Measurements from ENCODE around the gene SPC24. TPM values are rescaled to one million over a fixed set of nuclear protein-coding genes. Genes with fewer than 3 reads are reported as not detected.
"Not testable (repeated sequence)": the region's sequence is repeated elsewhere in the genome, so short reads cannot be mapped to it uniquely, and the experiment has no call there.

Gene SPC24
- total RNA-seq, 1 donor from 2014 or later, result 0.98 TPM

- no peak overlapping the region for H3K27ac Mint-ChIP-seq
- intact Hi-C loops (cut with micrococcal nuclease), result no loop called here
- H3K36me3 Mint-ChIP-seq (ENCODE audit: low read depth), result peaks cover 16% of the 10 kb centered on the region
Measured at GRCh38 chr19:11101057-11101456, 54.5 kb downstream of the SPC24 start.

DNA sequence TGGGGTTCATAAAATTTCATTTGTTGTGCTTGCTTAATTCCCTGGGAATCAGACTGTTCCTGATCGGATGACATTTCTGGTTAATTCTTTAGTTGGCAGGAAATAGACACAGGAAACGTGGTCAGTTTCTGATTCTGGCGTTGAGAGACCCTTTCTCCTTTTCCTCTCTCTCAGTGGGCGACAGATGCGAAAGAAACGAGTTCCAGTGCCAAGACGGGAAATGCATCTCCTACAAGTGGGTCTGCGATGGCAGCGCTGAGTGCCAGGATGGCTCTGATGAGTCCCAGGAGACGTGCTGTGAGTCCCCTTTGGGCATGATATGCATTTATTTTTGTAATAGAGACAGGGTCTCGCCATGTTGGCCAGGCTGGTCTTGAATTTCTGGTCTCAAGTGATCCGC lies 55.5 kb downstream of the SPC24 start:
- H3K4me3 Mint-ChIP-seq, result no peak overlapping the region
- intact Hi-C loops (cut with micrococcal nuclease), result no loop called here
- POLR2A ChIA-PET, result no interaction called here

More at GRCh38 chr19:11101057-11101456, 54.5 kb downstream of the SPC24 start:
- peaks cover 6% of the 10 kb centered on the region for H3K4me1 Mint-ChIP-seq
- TF ChIP-seq, protein P1, sequence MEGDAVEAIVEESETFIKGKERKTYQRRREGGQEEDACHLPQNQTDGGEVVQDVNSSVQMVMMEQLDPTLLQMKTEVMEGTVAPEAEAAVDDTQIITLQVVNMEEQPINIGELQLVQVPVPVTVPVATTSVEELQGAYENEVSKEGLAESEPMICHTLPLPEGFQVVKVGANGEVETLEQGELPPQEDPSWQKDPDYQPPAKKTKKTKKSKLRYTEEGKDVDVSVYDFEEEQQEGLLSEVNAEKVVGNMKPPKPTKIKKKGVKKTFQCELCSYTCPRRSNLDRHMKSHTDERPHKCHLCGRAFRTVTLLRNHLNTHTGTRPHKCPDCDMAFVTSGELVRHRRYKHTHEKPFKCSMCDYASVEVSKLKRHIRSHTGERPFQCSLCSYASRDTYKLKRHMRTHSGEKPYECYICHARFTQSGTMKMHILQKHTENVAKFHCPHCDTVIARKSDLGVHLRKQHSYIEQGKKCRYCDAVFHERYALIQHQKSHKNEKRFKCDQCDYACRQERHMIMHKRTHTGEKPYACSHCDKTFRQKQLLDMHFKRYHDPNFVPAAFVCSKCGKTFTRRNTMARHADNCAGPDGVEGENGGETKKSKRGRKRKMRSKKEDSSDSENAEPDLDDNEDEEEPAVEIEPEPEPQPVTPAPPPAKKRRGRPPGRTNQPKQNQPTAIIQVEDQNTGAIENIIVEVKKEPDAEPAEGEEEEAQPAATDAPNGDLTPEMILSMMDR (IDR thresholded peaks at IDR 0.05), result no peak
- peaks cover 18% of the 10 kb centered on the region for H3K27me3 Mint-ChIP-seq
- no peak for DNase-seq
- ChIA-PET POLR2A (interaction anchor here (0.5 kb wide), 1 partner anchor 653 kb away, joined by 3 read pairs; no protein-coding TSS in a partner anchor), CTCF (no interaction called here)
- no peak overlapping the region for H3K4me3 Mint-ChIP-seq
- peaks cover 5% of the 10 kb centered on the region for H3K9me3 Mint-ChIP-seq
- no peak for ATAC-seq (ENCODE audit: low read depth)

GRCh38 chr19:11098861-11099260 lies 56.7 kb downstream of the SPC24 start:
- ChIA-PET POLR2A (no interaction called here), CTCF (no interaction called here)
- Mint-ChIP-seq H3K27me3 (peaks cover 16% of the 10 kb centered on the region), H3K36me3 (ENCODE audit: low read depth) (peaks cover 17% of the 10 kb centered on the region), H3K27ac (no peak overlapping the region), H3K9me3 (peaks cover 5% of the 10 kb centered on the region), H3K4me1 (peaks cover 24% of the 10 kb centered on the region), H3K4me3 (no peak overlapping the region)
- no peak for DNase-seq
- intact Hi-C loops (cut with micrococcal nuclease), result loop anchor here (10.0 kb wide), 1 partner anchor 864 kb away; the partner anchor contains the start of gene S1PR2
- no peak for ATAC-seq (ENCODE audit: low read depth)
- TF ChIP-seq, protein P1 (IDR thresholded peaks at IDR 0.05), result no peak

More for the DNA sequence above, 55.5 kb downstream of the SPC24 start:
- Mint-ChIP-seq H3K4me1 (peaks cover 16% of the 10 kb centered on the region), H3K27me3 (peaks cover 18% of the 10 kb centered on the region), H3K36me3 (ENCODE audit: low read depth) (peaks cover 16% of the 10 kb centered on the region), H3K9me3 (peaks cover 5% of the 10 kb centered on the region), H3K27ac (no peak overlapping the region)
- DNase-seq, result no peak
- CTCF ChIA-PET, result no interaction called here
- TF ChIP-seq, protein P1 (IDR thresholded peaks at IDR 0.05), result no peak
- ATAC-seq (ENCODE audit: low read depth), result no peak

DNA sequence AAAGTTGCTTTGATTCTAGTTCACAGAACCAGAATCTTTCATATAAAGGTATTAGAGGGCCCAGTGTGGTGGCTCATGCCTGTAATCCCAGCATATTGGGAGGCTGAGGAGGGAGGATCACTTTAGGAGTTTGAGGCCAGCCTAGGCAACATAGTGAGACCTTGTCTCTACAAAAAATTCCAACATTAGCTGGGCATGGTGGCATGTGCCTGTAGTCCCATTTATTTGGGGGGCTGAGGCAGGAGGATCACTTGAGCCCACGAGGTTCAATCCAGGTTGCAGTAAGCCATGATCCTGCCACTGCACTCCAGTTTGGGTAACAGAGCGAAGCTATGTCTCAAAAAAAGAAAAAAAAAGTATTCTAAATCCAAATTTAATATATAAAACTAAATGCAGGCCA lies 57.3 kb downstream of the SPC24 start:
- CTCF ChIA-PET, result no interaction called here
- TF ChIP-seq, protein P1 (IDR thresholded peaks at IDR 0.05), result no peak
- Mint-ChIP-seq H3K27ac (no peak overlapping the region), H3K27me3 (peaks cover 16% of the 10 kb centered on the region), H3K4me1 (peaks cover 26% of the 10 kb centered on the region), H3K36me3 (ENCODE audit: low read depth) (peaks cover 15% of the 10 kb centered on the region), H3K4me3 (no peak overlapping the region), H3K9me3 (peaks cover 5% of the 10 kb centered on the region)
- DNase-seq (no peak), ATAC-seq (ENCODE audit: low read depth) (no peak)
- intact Hi-C loops (cut with micrococcal nuclease), result loop anchor here (10.0 kb wide), 1 partner anchor 864 kb away; the partner anchor contains the start of gene S1PR2
- POLR2A ChIA-PET, result no interaction called here

DNA sequence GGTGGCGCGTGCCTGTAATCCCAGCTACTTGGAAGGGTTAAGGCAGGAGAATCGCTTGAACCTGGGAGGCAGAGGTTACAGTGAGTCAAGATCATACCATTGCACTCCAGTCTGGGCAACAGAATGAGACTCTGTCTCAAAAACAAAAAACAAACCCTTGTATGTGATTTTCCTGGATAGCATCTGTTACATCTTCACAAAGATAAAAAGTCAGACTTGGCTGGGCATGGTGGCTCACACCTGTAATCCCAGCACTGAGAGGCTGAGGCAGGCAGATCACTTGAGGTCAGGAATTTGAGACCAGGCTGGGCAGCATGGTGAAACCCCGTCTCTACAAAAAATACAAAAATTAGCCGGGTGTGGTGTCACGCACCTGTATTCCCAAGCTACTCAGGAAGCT lies 58.2 kb downstream of the SPC24 start:
- intact Hi-C loops (cut with micrococcal nuclease), result loop anchor here (10.0 kb wide), 1 partner anchor 863 kb away; the partner anchor contains the start of gene S1PR2
- H3K4me3 Mint-ChIP-seq; ATAC-seq (ENCODE audit: low read depth); POLR2A ChIA-PET; DNase-seq; H3K27ac Mint-ChIP-seq; H3K9me3 Mint-ChIP-seq: not testable (repeated sequence)
- peaks cover 15% of the 10 kb centered on the region for H3K36me3 Mint-ChIP-seq (ENCODE audit: low read depth)
- H3K4me1 Mint-ChIP-seq, result peaks cover 35% of the 10 kb centered on the region
- CTCF ChIA-PET, result interaction anchor here (1.4 kb wide), 1 partner anchor 28 kb away, joined by 7 read pairs; no protein-coding TSS in a partner anchor
- H3K27me3 Mint-ChIP-seq, result peaks cover 14% of the 10 kb centered on the region

Data from activated B cell treated with CpG ODN at 0.5 μM for 24 hours (primary cell).